Thyroid gland (tissue), 4 donors: ENCODE data around the gene CATSPERZ. TPM values are rescaled to one million over a fixed set of nuclear protein-coding genes. Genes with fewer than 3 reads are reported as not detected.
"Not testable (repeated sequence)": the region's sequence is repeated elsewhere in the genome, so short reads cannot be mapped to it uniquely, and the experiment has no call there.

ENCODE experiments used
- DNase-seq, 2 donors: peaks; one replicate each; pipeline ENCODE4 v3.0.0-alpha.2; 2019
- H3K27ac ChIP-seq, 3 donors: fragments of 200-600 bp; sonication (generic); 1 replicate in 2 of 3; 2 replicates in 1 of 3; pipeline ENCODE4 v1.5.1; 2016 to 2019; ENCODE audit warnings: mild to moderate bottlenecking in 1 of 3, moderate library complexity in 1 of 3
- H3K27me3 ChIP-seq: fragments of 200-600 bp; sonication (generic); one replicate; pipeline ENCODE4 v1.5.1; 2019
- H3K36me3 ChIP-seq, 2 donors: fragments of 200-600 bp; sonication (generic); one replicate each; pipeline ENCODE4 v1.5.1; 2016 to 2019
- H3K4me1 ChIP-seq, 2 donors: fragments of 200-600 bp; sonication (generic); one replicate each; pipeline ENCODE4 v1.5.1; 2017 to 2019
- H3K4me3 ChIP-seq, 3 donors: fragments of 200-600 bp; sonication (generic); replicated peaks in 1 of 3; 1 replicate in 2 of 3; 2 replicates in 1 of 3; pipeline ENCODE4 v1.5.1; 2016; ENCODE audit warnings: mild to moderate bottlenecking in 1 of 3
- H3K9me3 ChIP-seq: fragments of 200-600 bp; sonication (generic); one replicate; pipeline ENCODE4 v1.5.1; 2017
- POLR2A ChIP-seq, 2 donors: fragments of 450-650 bp; IDR thresholded peaks; one replicate each; pipeline ENCODE4 v1.6.1; 2017; ENCODE audit warnings: antibody characterized with exemption in 2 of 2, mild to moderate bottlenecking in 2 of 2, moderate library complexity in 1 of 2
- WGBS, 2 donors: methylation state at CpG; one replicate each; pipeline ENCODE4 v1.1.5; 2017; 5-methylcytosine and 5-hydroxymethylcytosine counted together
- intact Hi-C: fragments of 100-400 bp; cut with DNase I; formaldehyde crosslinking; loops from one replicate; pipeline ENCODE4 v1.15.1; 2023
- total RNA-seq, 4 donors: library from RNA; depleted of rRNA; stranded (reverse); fragments of >200 nt; gene quantifications; one replicate each; pipeline ENCODE4 v1.2.3, GENCODE V29; 2016
- TF ChIP-seq, protein P1 (sequence below), 6 experiments: fragments of 200-600 bp in 3 of 6; fragments of 450-650 bp in 3 of 6; sonication (generic) in 3 of 6; IDR thresholded peaks; one replicate each; pipeline ENCODE4 v1.5.1; 2016 to 2019; ENCODE audit warnings: antibody characterized with exemption in 6 of 6, mild to moderate bottlenecking in 2 of 6, inconsistent platforms in 1 of 6, moderate library complexity in 1 of 6

The CATSPERZ gene
- total RNA-seq, 4 donors from 2014 or later: 1.0 to 3.1 TPM; not detected in 2

- intact Hi-C loops: no loop called here
- DNase-seq: no peak
- no peaks in the 10 kb centered on the region for H3K9me3 ChIP-seq
- WGBS, 2 donors: 22 to 32% methylated on average over 8 to 9 of the region's 9 CpGs
- no peaks in the 10 kb centered on the region for H3K36me3 ChIP-seq
- H3K4me1 ChIP-seq: peaks cover 16 to 25% of the 10 kb centered on the region in 2 donors
- no peaks in the 10 kb centered on the region for H3K27me3 ChIP-seq
- H3K27ac ChIP-seq: peak overlapping the region in 2 of 3 donors; percentile 26 to 88
- no peak for TF ChIP-seq POLR2A (IDR thresholded peaks at IDR 0.05)
- TF ChIP-seq, protein P1, sequence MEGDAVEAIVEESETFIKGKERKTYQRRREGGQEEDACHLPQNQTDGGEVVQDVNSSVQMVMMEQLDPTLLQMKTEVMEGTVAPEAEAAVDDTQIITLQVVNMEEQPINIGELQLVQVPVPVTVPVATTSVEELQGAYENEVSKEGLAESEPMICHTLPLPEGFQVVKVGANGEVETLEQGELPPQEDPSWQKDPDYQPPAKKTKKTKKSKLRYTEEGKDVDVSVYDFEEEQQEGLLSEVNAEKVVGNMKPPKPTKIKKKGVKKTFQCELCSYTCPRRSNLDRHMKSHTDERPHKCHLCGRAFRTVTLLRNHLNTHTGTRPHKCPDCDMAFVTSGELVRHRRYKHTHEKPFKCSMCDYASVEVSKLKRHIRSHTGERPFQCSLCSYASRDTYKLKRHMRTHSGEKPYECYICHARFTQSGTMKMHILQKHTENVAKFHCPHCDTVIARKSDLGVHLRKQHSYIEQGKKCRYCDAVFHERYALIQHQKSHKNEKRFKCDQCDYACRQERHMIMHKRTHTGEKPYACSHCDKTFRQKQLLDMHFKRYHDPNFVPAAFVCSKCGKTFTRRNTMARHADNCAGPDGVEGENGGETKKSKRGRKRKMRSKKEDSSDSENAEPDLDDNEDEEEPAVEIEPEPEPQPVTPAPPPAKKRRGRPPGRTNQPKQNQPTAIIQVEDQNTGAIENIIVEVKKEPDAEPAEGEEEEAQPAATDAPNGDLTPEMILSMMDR (IDR thresholded peaks at IDR 0.05): no peak
- peak overlapping the region; percentile 31 to 79 (median 74) for H3K4me3 ChIP-seq
Measured at GRCh38 chr11:64306563-64306875, 6.4 kb downstream of the CATSPERZ start.

DNA sequence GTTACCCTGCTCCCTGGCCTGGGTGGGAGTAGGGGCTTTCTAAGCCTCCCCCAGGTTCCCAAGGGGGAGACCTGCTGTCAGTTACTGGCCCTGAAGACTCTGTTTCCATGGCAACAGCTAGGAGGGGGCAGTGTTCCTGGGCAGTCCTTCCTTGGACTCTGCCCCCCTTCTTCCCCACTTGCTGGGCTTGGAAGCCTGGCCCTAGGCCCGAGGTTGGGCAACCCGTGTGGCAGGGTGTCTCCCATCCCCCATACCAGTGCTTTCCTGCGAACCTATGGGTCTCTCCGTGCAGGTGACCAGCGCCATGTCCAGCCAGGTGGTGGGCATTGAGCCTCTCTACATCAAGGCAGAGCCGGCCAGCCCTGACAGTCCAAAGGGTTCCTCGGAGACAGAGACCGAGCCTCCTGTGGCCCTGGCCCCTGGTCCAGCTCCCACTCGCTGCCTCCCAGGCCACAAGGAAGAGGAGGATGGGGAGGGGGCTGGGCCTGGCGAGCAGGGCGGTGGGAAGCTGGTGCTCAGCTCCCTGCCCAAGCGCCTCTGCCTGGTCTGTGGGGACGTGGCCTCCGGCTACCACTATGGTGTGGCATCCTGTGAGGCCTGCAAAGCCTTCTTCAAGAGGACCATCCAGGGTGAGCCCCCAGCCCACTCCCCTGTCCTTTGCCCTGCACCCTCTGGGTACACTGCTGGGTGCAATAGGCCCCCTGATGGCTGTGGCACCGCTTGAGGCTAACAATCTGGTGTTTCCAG is 6.9 kb downstream of the CATSPERZ start:
- TF ChIP-seq, protein P1 (IDR thresholded peaks at IDR 0.05): no peak
- no peak for TF ChIP-seq POLR2A (IDR thresholded peaks at IDR 0.05)
- H3K27me3 ChIP-seq: no peaks in the 10 kb centered on the region
- no peaks in the 10 kb centered on the region for H3K36me3 ChIP-seq
- H3K9me3 ChIP-seq: no peaks in the 10 kb centered on the region
- 70 to 73% methylated on average over 12 to 15 of the region's 15 CpGs for WGBS, 2 donors
- intact Hi-C loops: no loop called here
- H3K4me1 ChIP-seq: peaks cover 16 to 25% of the 10 kb centered on the region in 2 donors
- DNase-seq: peak; percentile 58 to 70
- H3K27ac ChIP-seq: peak overlapping the region in 2 of 3 donors; percentile 26 to 88
- peak overlapping the region in 2 of 3 donors; percentile 31 to 74 for H3K4me3 ChIP-seq

- WGBS, 2 donors: 88 to 91% methylated on average over 5 of the region's 5 CpGs
- H3K36me3 ChIP-seq, H3K9me3 ChIP-seq, H3K27me3 ChIP-seq, H3K27ac ChIP-seq, DNase-seq, intact Hi-C loops, H3K4me3 ChIP-seq: not testable (repeated sequence)
- peaks cover 16 to 25% of the 10 kb centered on the region in 2 donors for H3K4me1 ChIP-seq
Measured at GRCh38 chr11:64307795-64308194, 7.6 kb downstream of the CATSPERZ start.

- Histone ChIP-seq H3K27me3 (no peaks in the 10 kb centered on the region), H3K27ac (peak overlapping the region in 1 of 3 donors; percentile 50), H3K4me3 (no peak overlapping the region), H3K9me3 (no peaks in the 10 kb centered on the region), H3K4me1 (peaks cover 0 to 6% of the 10 kb centered on the region in 2 donors), H3K36me3 (peaks cover 11 to 23% of the 10 kb centered on the region in 2 donors)
- WGBS, 2 donors: 93 to 95% methylated on average over 10 of the region's 10 CpGs
- intact Hi-C loops: no loop called here
- TF ChIP-seq, protein P1 (IDR thresholded peaks at IDR 0.05): no peak
- TF ChIP-seq POLR2A (IDR thresholded peaks at IDR 0.05): no peak
- DNase-seq: no peak
Measured at GRCh38 chr11:64312947-64313346, 12.8 kb downstream of the CATSPERZ start.

- H3K9me3 ChIP-seq: no peaks in the 10 kb centered on the region
- TF ChIP-seq POLR2A (IDR thresholded peaks at IDR 0.05): no peak
- TF ChIP-seq, protein P1 (IDR thresholded peaks at IDR 0.05): no peak
- intact Hi-C loops: no loop called here
- no peaks in the 10 kb centered on the region for H3K27me3 ChIP-seq
- no peak for DNase-seq
- 83 to 86% methylated on average over 15 to 18 of the region's 18 CpGs for WGBS, 2 donors
- peaks cover 0 to 6% of the 10 kb centered on the region in 2 donors for H3K4me1 ChIP-seq
- H3K4me3 ChIP-seq: no peak overlapping the region
- peak overlapping the region in 2 of 3 donors; percentile 24 to 50 for H3K27ac ChIP-seq
- H3K36me3 ChIP-seq: peaks cover 11 to 23% of the 10 kb centered on the region in 2 donors
Measured at GRCh38 chr11:64313491-64314145, 13.5 kb downstream of the CATSPERZ start.
